C1 segment of cervical spinal cord (tissue), 14 donors: ENCODE measurements around the gene SPTBN2.

Experiments
- DNase-seq, 14 donors: peaks; one replicate each; lab custom pipeline; 2025; lab: John Stamatoyannopoulos, UW

SPTBN2 gene

GRCh38 chr11:66639066-66639813, 89.8 kb downstream of the SPTBN2 start:
- DNase-seq = peak in 3 of 14 donors; percentile 55 to 70 (median 59)

- peak; percentile 85 to 99 (median 96) for DNase-seq
Measured at GRCh38 chr11:66638177-66639065, 90.6 kb downstream of the SPTBN2 start, which contains the start of gene RBM4. Gene RBM4, plus strand, starts transcription at chr11:66638703. Its CDS starts 1,009 bp downstream, at chr11:66639712.

DNA sequence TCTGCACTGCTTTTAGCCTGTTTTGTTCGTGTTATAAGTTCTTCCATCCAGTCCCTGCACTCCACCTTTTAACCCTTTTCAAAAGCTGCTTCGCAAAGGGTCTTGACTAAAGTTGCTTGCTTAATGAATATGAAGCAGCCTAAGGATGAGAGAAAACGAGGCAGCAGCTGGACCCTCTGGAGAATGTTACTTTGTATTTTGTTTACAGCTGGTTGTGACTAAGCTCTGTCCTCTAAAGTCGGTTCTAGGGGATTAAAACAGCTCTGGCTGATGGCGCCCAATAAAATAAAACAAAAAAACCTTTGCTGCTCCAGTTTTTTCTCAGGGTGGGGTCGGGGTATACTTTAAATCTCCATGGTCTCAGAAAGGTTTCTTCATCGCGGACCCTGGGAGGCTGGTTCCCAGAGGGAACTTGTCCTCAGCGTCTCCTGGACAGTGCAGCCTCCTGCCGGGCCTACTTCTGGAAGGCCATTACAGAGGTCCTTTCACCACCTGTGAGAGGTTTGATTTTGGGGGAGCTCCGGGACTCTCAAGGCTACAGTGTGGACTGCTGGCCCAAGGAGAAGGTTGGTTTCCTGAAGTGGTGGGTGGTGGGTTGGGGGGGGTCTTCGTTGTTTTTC, 91.3 kb downstream of the SPTBN2 start:
- DNase-seq = no peak

DNA sequence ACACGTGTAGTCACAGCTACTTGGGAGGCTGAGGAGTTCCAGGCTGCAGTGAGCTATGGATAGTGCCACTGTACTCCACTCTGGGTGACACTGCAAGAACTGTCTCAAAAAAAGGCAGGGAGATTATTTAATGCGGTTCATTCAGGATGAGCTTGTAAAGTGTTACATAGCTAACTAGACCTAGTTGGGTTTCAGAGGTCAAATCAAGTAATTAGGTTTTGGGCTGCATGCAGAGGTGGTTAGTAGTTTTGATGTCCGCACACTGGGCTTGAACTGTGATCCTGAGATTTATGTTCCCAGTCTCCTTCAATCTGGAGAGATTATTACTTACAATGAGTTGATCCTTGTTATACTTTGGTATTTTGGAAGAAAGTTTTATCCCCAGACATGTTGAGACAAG, 92.6 kb downstream of the SPTBN2 start:
- no peak for DNase-seq
